Activated CD4-positive, alpha-beta T cell treated with anti-CD3 and anti-CD28 coated beads, Interleukin-2, amount 10 ng/mL, durations not matched to agents 24 days and 14 days (primary cell): Measurements from ENCODE around the gene GPR33. TPM values are rescaled to one million over a fixed set of nuclear protein-coding genes. Genes with fewer than 3 reads are reported as not detected.

Source experiments
- DNase-seq: peaks from one replicate; pipeline ENCODE4 v3.0.0; 2022
- H3K27ac Mint-ChIP-seq: one replicate; pipeline ENCODE4 v1.8.0; 2022; ENCODE audit warnings: mild to moderate bottlenecking, mixed read lengths
- H3K27me3 Mint-ChIP-seq: one replicate; pipeline ENCODE4 v1.8.0; 2022; ENCODE audit warnings: mixed read lengths
- H3K36me3 Mint-ChIP-seq: one replicate; pipeline ENCODE4 v1.8.0; 2022; ENCODE audit warnings: low read depth, mild to moderate bottlenecking, mixed read lengths
- H3K4me1 Mint-ChIP-seq: one replicate; pipeline ENCODE4 v1.8.0; 2021; ENCODE audit warnings: mixed read lengths
- H3K4me3 Mint-ChIP-seq: one replicate; pipeline ENCODE4 v1.8.0; 2022; ENCODE audit warnings: mild to moderate bottlenecking, moderate library complexity, mixed read lengths
- H3K9me3 Mint-ChIP-seq: one replicate; pipeline ENCODE4 v1.8.0; 2021; ENCODE audit warnings: mixed read lengths
- intact Hi-C: fragments of 100-400 bp; cut with micrococcal nuclease; formaldehyde crosslinking; loops from one replicate; pipeline ENCODE4 v1.15.1; 2023
- total RNA-seq: library from RNA; stranded (reverse); gene quantifications from 2 replicates; pipeline ENCODE4 v1.2.3, GENCODE V29; 2022

GPR33 gene, protein sequence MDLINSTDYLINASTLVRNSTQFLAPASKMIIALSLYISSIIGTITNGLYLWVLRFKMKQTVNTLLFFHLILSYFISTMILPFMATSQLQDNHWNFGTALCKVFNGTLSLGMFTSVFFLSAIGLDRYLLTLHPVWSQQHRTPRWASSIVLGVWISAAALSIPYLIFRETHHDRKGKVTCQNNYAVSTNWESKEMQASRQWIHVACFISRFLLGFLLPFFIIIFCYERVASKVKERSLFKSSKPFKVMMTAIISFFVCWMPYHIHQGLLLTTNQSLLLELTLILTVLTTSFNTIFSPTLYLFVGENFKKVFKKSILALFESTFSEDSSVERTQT
- not detected in 2 replicates for total RNA-seq

DNA sequence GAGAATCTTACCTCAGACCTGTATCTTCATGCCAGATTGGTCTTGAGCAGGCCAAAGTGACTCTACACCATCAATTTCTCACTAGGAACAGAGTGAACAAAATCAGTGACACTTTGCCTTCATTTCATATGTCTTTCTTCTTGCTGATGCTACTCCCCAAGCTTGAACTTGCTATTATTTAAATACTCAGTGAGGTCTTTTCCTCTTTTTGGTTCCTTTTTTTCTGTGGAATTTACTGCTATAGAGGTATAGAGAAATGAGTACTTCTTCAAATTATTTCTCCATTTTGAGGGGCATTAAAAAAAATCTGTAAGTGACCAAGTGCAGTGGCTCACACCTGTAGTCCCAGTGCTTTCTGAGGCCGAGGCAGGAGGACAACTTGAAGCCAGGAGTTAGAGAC is at the start of gene GPR33:
GPR33 (minus strand) TSS at position 154 of the 400 bp plus-strand sequence. CDS start 4,074 bp downstream, outside the sequence.
- H3K27me3 Mint-ChIP-seq = peaks cover 4% of the 10 kb centered on the region
- intact Hi-C loops = no loop called here
- no peaks in the 10 kb centered on the region for H3K4me1 Mint-ChIP-seq
- H3K4me3 Mint-ChIP-seq = no peak within 1 kb of the TSS
- no peak within 1 kb of the TSS for H3K27ac Mint-ChIP-seq
- DNase-seq = no peak
- H3K36me3 Mint-ChIP-seq = no peaks in the 10 kb centered on the region
- no peaks in the 10 kb centered on the region for H3K9me3 Mint-ChIP-seq

DNA sequence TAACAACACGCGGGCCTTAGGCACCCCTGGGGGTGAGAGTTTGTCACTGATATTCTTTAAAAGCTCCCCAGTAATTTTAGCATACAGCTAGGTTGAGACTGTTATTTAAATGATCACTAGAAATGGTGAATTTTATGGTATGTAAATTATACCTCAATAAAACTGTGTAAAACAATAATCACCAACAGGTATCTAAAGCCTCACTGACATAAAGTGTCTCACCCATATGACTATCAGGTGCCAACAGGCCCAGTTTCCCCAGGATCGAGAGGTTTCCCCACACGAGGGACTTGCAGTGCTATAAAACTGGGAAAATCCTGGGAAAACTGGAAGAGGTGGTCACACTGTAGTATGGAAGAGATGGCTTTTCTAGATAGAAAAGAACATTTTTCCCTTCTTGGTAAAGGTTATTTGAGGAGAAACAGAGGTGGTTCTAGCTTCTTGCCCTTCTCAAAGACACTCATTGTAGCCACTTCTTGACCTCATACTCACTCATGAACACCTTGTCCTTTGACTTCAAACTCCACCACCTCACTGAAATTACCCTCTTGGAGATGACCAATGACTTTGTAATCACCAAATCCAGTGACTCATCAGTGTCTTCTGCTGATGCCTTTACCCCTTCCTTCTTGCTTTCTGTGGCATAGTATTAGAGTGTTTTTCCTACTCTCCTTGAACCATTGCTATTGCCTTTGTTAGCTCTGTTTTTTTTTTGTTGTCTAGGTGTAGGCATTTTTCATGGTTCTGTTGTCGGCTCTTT is 48.5 kb upstream of the GPR33 start:
- Mint-ChIP-seq H3K4me3 (no peak overlapping the region), H3K9me3 (no peaks in the 10 kb centered on the region), H3K27ac (no peak overlapping the region), H3K4me1 (no peaks in the 10 kb centered on the region), H3K36me3 (no peaks in the 10 kb centered on the region), H3K27me3 (peaks cover 6% of the 10 kb centered on the region)
- DNase-seq = no peak
- intact Hi-C loops = no loop called here

DNA sequence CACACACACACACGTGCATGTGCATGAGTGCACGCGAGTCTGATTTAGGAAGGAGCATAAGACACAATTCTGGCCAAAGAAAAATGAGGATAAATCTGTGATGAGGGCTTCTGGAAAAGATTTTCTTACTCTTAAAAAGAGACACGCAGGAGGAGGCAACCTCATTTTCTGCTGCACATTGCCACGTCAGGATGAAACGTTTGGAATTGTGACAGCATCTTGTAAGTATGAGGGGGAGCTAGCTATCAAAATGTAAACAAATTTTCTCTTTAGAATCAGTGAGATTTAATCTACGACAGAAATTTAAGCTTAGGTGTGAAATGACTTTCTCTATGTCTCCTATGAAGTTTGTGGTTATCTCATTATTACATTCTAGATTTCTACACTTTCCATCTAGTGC is 42.3 kb upstream of the GPR33 start:
- no peak overlapping the region for H3K27ac Mint-ChIP-seq
- no peak overlapping the region for H3K4me3 Mint-ChIP-seq
- intact Hi-C loops = no loop called here
- DNase-seq = no peak
- no peaks in the 10 kb centered on the region for H3K9me3 Mint-ChIP-seq
- H3K4me1 Mint-ChIP-seq = no peaks in the 10 kb centered on the region
- H3K27me3 Mint-ChIP-seq = no peaks in the 10 kb centered on the region
- H3K36me3 Mint-ChIP-seq = no peaks in the 10 kb centered on the region

DNA sequence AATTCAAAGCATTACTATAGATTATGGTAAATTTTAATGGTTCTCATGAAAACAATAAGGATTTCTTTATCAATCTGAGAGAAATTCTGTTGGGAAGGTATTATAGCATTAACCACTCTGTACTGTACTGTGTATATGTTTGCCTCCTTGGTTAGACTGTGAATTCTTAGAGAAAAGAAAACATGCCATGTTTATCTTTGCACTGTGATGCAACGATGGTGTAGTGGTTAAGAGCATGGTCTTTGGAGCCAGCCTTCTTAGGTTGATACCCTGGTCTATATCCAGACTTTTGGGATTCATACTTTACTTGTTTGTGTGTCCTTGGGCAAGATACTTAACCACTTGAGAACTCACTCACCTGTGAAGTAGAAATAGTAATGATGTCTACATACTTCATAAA is 41.2 kb upstream of the GPR33 start:
- Mint-ChIP-seq H3K4me1 (no peaks in the 10 kb centered on the region), H3K9me3 (no peaks in the 10 kb centered on the region)
- intact Hi-C loops = no loop called here

DNA sequence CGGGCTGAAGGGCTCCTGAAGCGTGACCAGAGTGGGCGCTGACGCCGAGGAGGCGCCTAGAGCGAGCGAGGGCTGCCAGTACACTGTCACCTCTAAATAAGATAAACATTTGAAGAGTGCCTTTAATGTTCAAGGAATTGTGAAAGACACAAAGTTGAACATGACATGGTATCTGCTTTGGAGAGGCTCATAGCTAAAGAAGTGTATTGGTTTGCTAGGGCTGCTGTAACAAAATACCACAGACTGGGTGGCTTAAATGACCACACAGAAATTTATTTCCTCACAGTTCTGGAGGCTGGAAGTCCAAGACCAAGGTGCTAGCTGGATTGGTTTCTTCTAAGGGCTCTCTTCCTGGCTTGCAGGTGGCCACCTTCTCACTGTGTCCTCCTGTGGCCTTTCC is 39.7 kb upstream of the GPR33 start:
- DNase-seq = no peak
- no peaks in the 10 kb centered on the region for H3K36me3 Mint-ChIP-seq
- intact Hi-C loops = no loop called here
- no peaks in the 10 kb centered on the region for H3K4me1 Mint-ChIP-seq
- peaks cover 4% of the 10 kb centered on the region for H3K27me3 Mint-ChIP-seq
- no peaks in the 10 kb centered on the region for H3K9me3 Mint-ChIP-seq
- no peak overlapping the region for H3K4me3 Mint-ChIP-seq
- H3K27ac Mint-ChIP-seq = no peak overlapping the region

More for the DNA sequence above, 41.2 kb upstream of the GPR33 start:
- DNase-seq = no peak
- Mint-ChIP-seq H3K27me3 (no peaks in the 10 kb centered on the region), H3K4me3 (no peak overlapping the region), H3K36me3 (no peaks in the 10 kb centered on the region), H3K27ac (no peak overlapping the region)

DNA sequence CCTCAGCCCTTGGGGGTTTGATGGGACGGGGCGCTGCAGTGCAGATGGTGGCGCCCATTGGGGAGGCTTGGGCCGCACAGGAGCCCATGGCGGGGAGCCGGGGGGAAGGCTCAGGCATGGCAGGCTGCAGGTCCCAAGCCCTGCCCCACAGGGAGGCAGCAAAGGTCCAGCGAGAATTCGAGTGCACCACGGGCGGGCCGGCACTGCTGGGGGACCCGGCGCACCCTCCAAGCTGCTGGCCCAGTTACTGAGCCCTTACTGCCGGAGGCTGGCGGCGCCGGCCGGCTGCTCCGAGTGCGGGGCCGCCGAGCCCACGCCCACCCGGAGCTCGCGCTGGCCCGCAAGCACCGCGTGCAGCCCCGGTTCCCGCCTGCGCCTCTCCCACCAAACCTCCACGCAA is 39.2 kb upstream of the GPR33 start:
- Mint-ChIP-seq H3K4me1 (no peaks in the 10 kb centered on the region), H3K4me3 (no peak overlapping the region), H3K36me3 (no peaks in the 10 kb centered on the region), H3K27me3 (peaks cover 4% of the 10 kb centered on the region), H3K9me3 (no peaks in the 10 kb centered on the region), H3K27ac (no peak overlapping the region)
- intact Hi-C loops = no loop called here
- DNase-seq = no peak

DNA sequence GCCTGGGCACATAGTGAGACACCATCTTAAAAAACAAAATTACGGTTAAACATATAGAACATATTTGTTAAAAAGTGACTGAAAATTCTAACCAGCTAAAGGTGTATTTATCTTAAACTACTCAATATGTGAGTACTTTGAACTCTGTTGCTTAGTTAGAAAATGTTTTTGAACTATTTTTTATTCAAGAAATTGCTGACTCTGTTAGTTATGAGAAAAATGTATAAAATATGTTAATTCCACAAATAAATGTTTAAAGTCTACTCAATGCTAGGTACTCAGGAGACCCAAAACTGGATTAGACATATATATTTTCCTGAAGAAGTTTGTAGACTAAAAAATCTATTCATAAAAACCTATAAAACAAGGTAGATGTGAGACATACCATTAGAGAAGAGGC is 23.0 kb upstream of the GPR33 start:
- Mint-ChIP-seq H3K27me3 (peaks cover 9% of the 10 kb centered on the region), H3K4me3 (no peak overlapping the region), H3K9me3 (no peaks in the 10 kb centered on the region), H3K36me3 (no peaks in the 10 kb centered on the region), H3K27ac (no peak overlapping the region), H3K4me1 (no peaks in the 10 kb centered on the region)
- no peak for DNase-seq
- intact Hi-C loops = loop anchor here (1.0 to 2.0 kb wide), 2 partner anchors 741 to 958 kb away; no protein-coding TSS in a partner anchor

DNA sequence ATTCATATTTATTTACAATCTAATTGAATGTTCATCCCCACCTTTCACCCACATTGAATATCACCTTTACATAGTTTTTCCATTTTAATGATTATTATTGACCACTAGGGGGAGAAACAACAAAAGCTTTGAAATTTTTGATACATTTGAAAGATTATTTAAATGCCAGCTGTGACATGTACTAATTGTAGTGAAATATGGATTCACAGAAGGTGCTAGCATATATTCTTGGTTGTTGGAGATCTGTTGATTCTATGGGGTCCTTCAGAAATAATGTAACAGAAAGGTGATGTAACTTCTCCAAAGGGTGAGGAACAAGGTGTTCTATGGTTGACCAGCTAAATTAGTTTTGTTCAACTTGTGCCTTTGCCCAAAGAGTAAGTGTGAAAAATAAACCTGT is 22.4 kb upstream of the GPR33 start:
- intact Hi-C loops = loop anchor here (1.0 to 2.0 kb wide), 2 partner anchors 742 to 959 kb away; no protein-coding TSS in a partner anchor
- no peak overlapping the region for H3K4me3 Mint-ChIP-seq
- DNase-seq = no peak
- H3K36me3 Mint-ChIP-seq = no peaks in the 10 kb centered on the region
- H3K27ac Mint-ChIP-seq = no peak overlapping the region
- no peaks in the 10 kb centered on the region for H3K4me1 Mint-ChIP-seq
- H3K9me3 Mint-ChIP-seq = no peaks in the 10 kb centered on the region
- peaks cover 9% of the 10 kb centered on the region for H3K27me3 Mint-ChIP-seq

DNA sequence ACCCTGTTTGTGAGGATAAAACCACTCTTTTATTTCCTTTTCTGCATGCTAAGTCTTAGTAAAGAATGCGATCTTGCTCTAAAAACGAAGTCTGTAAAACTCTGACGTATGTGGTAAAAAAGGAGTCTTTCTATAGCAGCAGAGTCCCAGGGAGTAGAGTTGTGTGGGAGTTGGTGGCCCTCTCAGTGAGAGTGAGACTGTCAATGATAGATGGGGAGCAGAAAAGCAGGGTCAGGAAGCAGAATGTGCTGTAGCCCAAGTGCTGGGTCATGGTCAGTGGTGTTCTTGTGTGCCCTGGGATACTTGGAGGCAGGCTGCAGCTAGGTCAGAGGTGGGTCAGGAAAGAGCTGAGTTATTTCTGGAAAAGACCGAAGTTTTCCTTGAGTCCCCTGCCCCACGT is 20.3 kb upstream of the GPR33 start:
- DNase-seq = no peak
- no peaks in the 10 kb centered on the region for H3K9me3 Mint-ChIP-seq

DNA sequence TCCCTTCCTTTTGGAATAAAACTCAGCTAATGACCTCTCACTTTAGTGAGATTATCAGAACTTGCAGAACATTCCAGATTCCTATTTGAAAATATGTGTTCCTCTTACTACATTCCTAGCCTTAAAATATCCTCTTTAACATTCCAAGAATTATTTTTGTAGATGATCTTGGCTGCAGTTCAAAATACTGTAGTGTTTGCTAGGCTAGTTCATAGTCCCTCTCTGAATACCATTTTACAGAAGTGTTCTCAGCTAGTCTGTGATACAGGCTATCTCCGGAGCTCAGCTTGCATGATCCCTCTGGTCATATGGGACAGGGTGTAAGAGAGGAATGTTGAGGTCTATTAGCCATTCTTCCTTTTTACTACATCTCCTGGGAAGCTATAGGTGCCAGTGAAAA is 17.6 kb upstream of the GPR33 start:
- no peaks in the 10 kb centered on the region for H3K36me3 Mint-ChIP-seq
- no peak overlapping the region for H3K27ac Mint-ChIP-seq
- H3K4me3 Mint-ChIP-seq = no peak overlapping the region
- H3K4me1 Mint-ChIP-seq = no peaks in the 10 kb centered on the region
- H3K27me3 Mint-ChIP-seq = peaks cover 6% of the 10 kb centered on the region
- no peak for DNase-seq
- no peaks in the 10 kb centered on the region for H3K9me3 Mint-ChIP-seq
- intact Hi-C loops = no loop called here

More for the DNA sequence above, 20.3 kb upstream of the GPR33 start:
- no peak overlapping the region for H3K4me3 Mint-ChIP-seq
- H3K4me1 Mint-ChIP-seq = no peaks in the 10 kb centered on the region
- intact Hi-C loops = no loop called here
- H3K36me3 Mint-ChIP-seq = no peaks in the 10 kb centered on the region
- H3K27ac Mint-ChIP-seq = no peak overlapping the region
- H3K27me3 Mint-ChIP-seq = peaks cover 3% of the 10 kb centered on the region

DNA sequence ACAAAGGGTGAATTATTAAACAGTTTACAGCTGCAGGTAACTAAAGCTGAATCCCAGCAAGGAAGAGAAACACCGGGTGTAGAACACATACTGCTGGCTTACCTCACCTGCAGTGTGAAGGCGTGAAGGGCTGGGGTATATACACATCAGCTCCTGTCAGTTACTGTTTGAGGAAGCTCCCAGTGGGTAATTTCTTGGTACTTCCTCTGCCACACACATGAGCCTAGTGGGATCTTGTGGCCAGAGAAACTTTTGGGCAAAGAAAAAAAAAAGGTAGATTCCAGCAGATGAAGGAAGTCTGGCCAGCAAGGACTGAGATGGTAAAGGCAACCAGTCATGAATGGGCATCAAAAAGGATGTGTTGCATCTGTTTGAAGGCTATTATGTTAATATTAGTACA is 14.0 kb upstream of the GPR33 start:
- Mint-ChIP-seq H3K27me3 (peaks cover 7% of the 10 kb centered on the region), H3K4me3 (no peak overlapping the region), H3K27ac (no peak overlapping the region), H3K4me1 (no peaks in the 10 kb centered on the region), H3K36me3 (no peaks in the 10 kb centered on the region), H3K9me3 (no peaks in the 10 kb centered on the region)
- intact Hi-C loops = no loop called here
- no peak for DNase-seq

DNA sequence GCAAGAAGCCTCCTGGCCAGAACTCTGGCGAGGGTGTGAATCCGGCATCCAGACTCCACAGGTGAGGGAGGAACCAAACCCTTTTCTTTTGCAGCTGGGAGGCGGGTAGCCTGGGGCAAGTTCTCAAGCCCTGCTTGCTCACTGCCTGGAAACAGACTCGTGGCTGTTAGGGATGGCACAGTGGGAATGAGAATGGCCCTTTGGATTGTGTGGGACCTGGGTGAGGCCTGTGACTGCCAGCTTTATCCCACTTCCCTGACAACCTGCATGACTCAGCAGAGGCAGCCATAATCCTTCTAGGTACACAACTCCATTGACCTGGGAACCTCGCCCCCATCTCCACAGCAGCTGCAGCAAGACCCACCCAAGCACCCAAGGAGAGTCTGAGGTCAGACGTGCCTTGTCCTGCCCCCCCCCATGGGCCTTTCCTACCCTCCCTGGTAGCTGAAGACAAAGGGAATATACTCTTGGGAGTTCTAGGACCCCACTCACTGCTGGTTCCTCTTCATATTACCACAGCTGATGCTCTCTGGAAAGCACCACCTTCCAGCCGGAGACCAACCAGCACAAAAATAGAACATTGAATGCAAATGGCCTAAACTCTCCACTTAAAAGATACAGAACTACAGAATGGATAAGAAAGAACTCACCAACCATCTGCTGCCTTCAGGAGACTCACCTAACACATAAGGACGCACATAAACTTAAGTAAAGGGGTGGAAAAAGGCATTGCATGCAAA is 5.1 kb upstream of the GPR33 start:
- Mint-ChIP-seq H3K4me1 (no peaks in the 10 kb centered on the region), H3K27ac (no peak overlapping the region), H3K9me3 (no peaks in the 10 kb centered on the region), H3K36me3 (no peaks in the 10 kb centered on the region), H3K4me3 (no peak overlapping the region), H3K27me3 (peaks cover 8% of the 10 kb centered on the region)
- no peak for DNase-seq
- intact Hi-C loops = no loop called here

DNA sequence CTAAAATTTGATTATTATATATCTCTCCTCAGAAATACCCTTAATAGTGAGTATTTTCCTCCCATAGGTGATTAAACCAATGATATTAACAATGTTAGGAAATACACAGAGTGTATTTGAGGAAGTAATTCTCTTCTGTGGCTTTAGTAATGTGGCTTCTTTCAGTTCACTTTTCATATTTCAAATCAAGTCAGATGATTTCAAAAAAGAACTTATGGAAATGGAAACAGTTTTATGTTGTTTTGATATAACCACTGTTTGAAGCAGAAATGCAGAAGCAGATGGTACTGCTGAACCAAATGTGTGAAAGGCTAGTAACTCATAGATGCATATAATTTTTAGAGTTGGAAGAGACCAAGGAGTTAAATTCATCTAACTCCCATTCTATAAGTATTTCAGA is 1.9 kb upstream of the GPR33 start:
- Mint-ChIP-seq H3K27ac (no peak overlapping the region), H3K4me3 (no peak overlapping the region), H3K4me1 (no peaks in the 10 kb centered on the region), H3K9me3 (no peaks in the 10 kb centered on the region), H3K36me3 (no peaks in the 10 kb centered on the region), H3K27me3 (peaks cover 7% of the 10 kb centered on the region)
- intact Hi-C loops = no loop called here
- DNase-seq = no peak

DNA sequence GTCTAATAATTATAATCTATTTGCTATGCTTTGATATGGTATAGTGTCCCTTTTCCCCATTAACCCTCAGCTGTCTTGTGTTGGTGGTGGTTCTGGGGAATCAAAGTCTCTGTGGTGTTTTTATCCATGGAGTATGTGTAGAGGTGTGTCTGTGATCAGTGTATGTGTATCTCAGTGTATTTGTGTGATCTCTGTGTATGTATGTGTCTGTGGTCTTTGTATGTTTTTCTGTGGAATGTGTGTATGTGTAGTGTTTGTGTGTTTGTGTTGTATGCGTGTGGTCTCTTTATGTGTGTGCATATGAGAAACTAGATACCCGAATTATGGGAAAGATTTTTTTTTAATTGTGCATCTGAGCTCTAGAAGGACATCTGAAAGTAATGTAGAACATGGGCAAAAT is 1.1 kb downstream of the GPR33 start:
- Mint-ChIP-seq H3K36me3 (no peaks in the 10 kb centered on the region), H3K4me1 (no peaks in the 10 kb centered on the region)

More for the DNA sequence above, 1.1 kb downstream of the GPR33 start:
- H3K27ac Mint-ChIP-seq = no peak overlapping the region
- no peaks in the 10 kb centered on the region for H3K9me3 Mint-ChIP-seq
- H3K27me3 Mint-ChIP-seq = peaks cover 4% of the 10 kb centered on the region
- intact Hi-C loops = no loop called here
- no peak for DNase-seq
- H3K4me3 Mint-ChIP-seq = no peak overlapping the region
